ENCODE data around the gene KIF19. TPM values are rescaled to one million over a fixed set of nuclear protein-coding genes. Genes with fewer than 3 reads are reported as not detected.

KIF19 gene
- total and polyA plus RNA-seq, 4 donors: 4.2 to 12.7 (median 6.7) TPM

- H3K9ac ChIP-seq (ENCODE audit: insufficient read depth in 1 of 2, low read length in 2 of 2): no peak overlapping the region
- no peak for DNase-seq
- no peaks in the 10 kb centered on the region for H3K27me3 ChIP-seq (ENCODE audit: control insufficient read depth in 3 of 3, insufficient read depth in 3 of 3, low read length in 2 of 3)
- H3K9me3 ChIP-seq (ENCODE audit: control insufficient read depth in 4 of 4, insufficient read depth in 3 of 4, low read length in 3 of 4): no peaks in the 10 kb centered on the region
- 72 to 82% methylated on average over 4 of the region's 4 CpGs for WGBS, 2 donors
- no peaks in the 10 kb centered on the region for H3K36me3 ChIP-seq (ENCODE audit: control insufficient read depth in 4 of 4, insufficient read depth in 4 of 4, low read length in 4 of 4)
- no peak for TF ChIP-seq CTCF (IDR thresholded peaks at IDR 0.05; ENCODE audit: control extremely low read depth, extremely low read depth)
- no peak for ATAC-seq (ENCODE audit: insufficient read depth, low FRiP score)
- H3K27ac ChIP-seq (ENCODE audit: low read depth in 1 of 2, low read length in 1 of 2): no peak overlapping the region
- H3K4me1 ChIP-seq (ENCODE audit: control insufficient read depth in 5 of 5, insufficient read depth in 5 of 5, low read length in 5 of 5): no peaks in the 10 kb centered on the region
- H3K4me3 ChIP-seq: no peak overlapping the region
Measured at GRCh38 chr17:74283371-74283673, 42.7 kb upstream of the KIF19 start.

- no peak overlapping the region for H3K4me3 ChIP-seq
- no peaks in the 10 kb centered on the region for H3K9me3 ChIP-seq (ENCODE audit: control insufficient read depth in 4 of 4, insufficient read depth in 3 of 4, low read length in 3 of 4)
- no peaks in the 10 kb centered on the region for H3K27me3 ChIP-seq (ENCODE audit: control insufficient read depth in 3 of 3, insufficient read depth in 3 of 3, low read length in 2 of 3)
- no peak for ATAC-seq (ENCODE audit: insufficient read depth, low FRiP score)
- DNase-seq: no peak
- no peak overlapping the region for H3K9ac ChIP-seq (ENCODE audit: insufficient read depth in 1 of 2, low read length in 2 of 2)
- TF ChIP-seq CTCF (IDR thresholded peaks at IDR 0.05; ENCODE audit: control extremely low read depth, extremely low read depth): no peak
- no peaks in the 10 kb centered on the region for H3K4me1 ChIP-seq (ENCODE audit: control insufficient read depth in 5 of 5, insufficient read depth in 5 of 5, low read length in 5 of 5)
- no peaks in the 10 kb centered on the region for H3K36me3 ChIP-seq (ENCODE audit: control insufficient read depth in 4 of 4, insufficient read depth in 4 of 4, low read length in 4 of 4)
- WGBS, 2 donors: 86 to 88% methylated on average over 14 of the region's 14 CpGs
- H3K27ac ChIP-seq (ENCODE audit: low read depth in 1 of 2, low read length in 1 of 2): no peak overlapping the region
Measured at GRCh38 chr17:74287031-74287602, 38.9 kb upstream of the KIF19 start.

GRCh38 chr17:74288785-74289184 lies 37.2 kb upstream of the KIF19 start:
- H3K27ac ChIP-seq (ENCODE audit: low read depth in 1 of 2, low read length in 1 of 2): no peak overlapping the region
- DNase-seq (no peak), ATAC-seq (ENCODE audit: insufficient read depth, low FRiP score) (no peak)
- TF ChIP-seq CTCF (IDR thresholded peaks at IDR 0.05; ENCODE audit: control extremely low read depth, extremely low read depth): no peak
- H3K4me1 ChIP-seq (ENCODE audit: control insufficient read depth in 5 of 5, insufficient read depth in 5 of 5, low read length in 5 of 5): no peaks in the 10 kb centered on the region
- no peak overlapping the region for H3K4me3 ChIP-seq
- WGBS, 2 donors: 67 to 77% methylated on average over 5 of the region's 5 CpGs
- no peaks in the 10 kb centered on the region for H3K27me3 ChIP-seq (ENCODE audit: control insufficient read depth in 3 of 3, insufficient read depth in 3 of 3, low read length in 2 of 3)
- H3K9me3 ChIP-seq (ENCODE audit: control insufficient read depth in 4 of 4, insufficient read depth in 3 of 4, low read length in 3 of 4): no peaks in the 10 kb centered on the region
- H3K36me3 ChIP-seq (ENCODE audit: control insufficient read depth in 4 of 4, insufficient read depth in 4 of 4, low read length in 4 of 4): no peaks in the 10 kb centered on the region
- H3K9ac ChIP-seq (ENCODE audit: insufficient read depth in 1 of 2, low read length in 2 of 2): no peak overlapping the region

GRCh38 chr17:74289688-74290087 lies 36.3 kb upstream of the KIF19 start:
- peak; percentile 27 for ATAC-seq (ENCODE audit: insufficient read depth, low FRiP score)
- no peak for TF ChIP-seq CTCF (IDR thresholded peaks at IDR 0.05; ENCODE audit: control extremely low read depth, extremely low read depth)
- DNase-seq: no peak

More at GRCh38 chr17:74289688-74290087, 36.3 kb upstream of the KIF19 start:
- Histone ChIP-seq H3K9me3 (ENCODE audit: control insufficient read depth in 4 of 4, insufficient read depth in 3 of 4, low read length in 3 of 4) (no peaks in the 10 kb centered on the region), H3K27me3 (ENCODE audit: control insufficient read depth in 3 of 3, insufficient read depth in 3 of 3, low read length in 2 of 3) (no peaks in the 10 kb centered on the region), H3K4me3 (no peak overlapping the region), H3K36me3 (ENCODE audit: control insufficient read depth in 4 of 4, insufficient read depth in 4 of 4, low read length in 4 of 4) (no peaks in the 10 kb centered on the region), H3K4me1 (ENCODE audit: control insufficient read depth in 5 of 5, insufficient read depth in 5 of 5, low read length in 5 of 5) (no peaks in the 10 kb centered on the region), H3K9ac (ENCODE audit: insufficient read depth in 1 of 2, low read length in 2 of 2) (no peak overlapping the region), H3K27ac (ENCODE audit: low read depth in 1 of 2, low read length in 1 of 2) (no peak overlapping the region)
- WGBS, 2 donors: 58 to 63% methylated on average over 11 of the region's 11 CpGs
